MM.1S (cell line): ENCODE measurements around the gene AHCYL1.

Experiments used
- DNase-seq: peaks from one replicate; pipeline ENCODE4 v3.0.0-alpha.2; 2015
- H2AFZ ChIP-seq: fragments of 300-600 bp; sonication (generic); 2 replicates; pipeline ENCODE4 v1.6.0; 2016; ENCODE audit warnings: antibody characterized with exemption, low read length
- H3F3A ChIP-seq: fragments of 300-600 bp; sonication (generic); 2 replicates; pipeline ENCODE4 v1.6.1; 2016; ENCODE audit warnings: mild to moderate bottlenecking, antibody characterized with exemption, low read length, moderate library complexity, mixed read lengths; ENCODE audit not compliant: insufficient read depth
- H3K27ac ChIP-seq: fragments of 300-600 bp; sonication (generic); 2 replicates; pipeline ENCODE4 v1.5.1; 2016; ENCODE audit warnings: mild to moderate bottlenecking, low read length
- H3K27me3 ChIP-seq: fragments of 300-600 bp; sonication (generic); replicated peaks from 2 replicates; pipeline ENCODE4 v1.6.0; 2016; ENCODE audit warnings: low read length; ENCODE audit not compliant: insufficient read depth
- H3K36me3 ChIP-seq: fragments of 300-600 bp; sonication (generic); replicated peaks from 2 replicates; pipeline ENCODE4 v1.6.1; 2016; ENCODE audit warnings: mild to moderate bottlenecking, low read length, mixed read lengths; ENCODE audit not compliant: insufficient read depth
- H3K4me1 ChIP-seq: fragments of 300-600 bp; sonication (generic); 2 replicates; pipeline ENCODE4 v1.6.1; 2016; ENCODE audit warnings: low read length, mixed read lengths
- H3K4me2 ChIP-seq: fragments of 300-600 bp; sonication (generic); 2 replicates; pipeline ENCODE4 v1.6.0; 2016; ENCODE audit warnings: low read depth, low read length
- H3K4me3 ChIP-seq: fragments of 300-600 bp; sonication (generic); 2 replicates; pipeline ENCODE4 v1.5.1; 2016; ENCODE audit warnings: low read length, mixed read lengths
- H3K79me2 ChIP-seq: fragments of 300-600 bp; sonication (generic); 2 replicates; pipeline ENCODE4 v1.6.1; 2016; ENCODE audit warnings: mixed run types, low read length, mixed read lengths
- H3K9ac ChIP-seq: fragments of 300-600 bp; sonication (generic); 2 replicates; pipeline ENCODE4 v1.6.1; 2016; ENCODE audit warnings: low read length, mixed read lengths
- H3K9me2 ChIP-seq: fragments of 300-600 bp; sonication (generic); replicated peaks from 2 replicates; pipeline ENCODE4 v1.6.1; 2016; ENCODE audit warnings: mild to moderate bottlenecking, low read length, mixed read lengths; ENCODE audit not compliant: insufficient read depth
- H3K9me3 ChIP-seq: fragments of 300-600 bp; sonication (generic); replicated peaks from 2 replicates; pipeline ENCODE4 v1.6.1; 2016; ENCODE audit warnings: mild to moderate bottlenecking, low read length, mixed read lengths; ENCODE audit not compliant: insufficient read depth
- H4K20me1 ChIP-seq: fragments of 300-600 bp; sonication (generic); 2 replicates; pipeline ENCODE4 v1.6.1; 2016; ENCODE audit warnings: mild to moderate bottlenecking, low read length, moderate library complexity, mixed read lengths; ENCODE audit not compliant: insufficient read depth
- CTCF ChIP-seq: fragments of 300-600 bp; sonication (generic); IDR thresholded peaks from 2 replicates; pipeline ENCODE4 v1.5.1; 2016; ENCODE audit warnings: antibody characterized with exemption, low read length, mixed read lengths
- EZH2 ChIP-seq: fragments of 300-600 bp; sonication (generic); optimal IDR thresholded peaks from 2 replicates; pipeline ENCODE3; 2017; ENCODE audit warnings: low read depth, mild to moderate bottlenecking, antibody characterized with exemption, low read length, mixed read lengths
- EZH2phosphoT487 ChIP-seq: fragments of 300-600 bp; sonication (generic); IDR thresholded peaks from 2 replicates; pipeline ENCODE4 v1.6.1; 2018; ENCODE audit warnings: antibody characterized with exemption, low read length

The AHCYL1 gene

GRCh38 chr1:110049801-110050601, 65.4 kb downstream of the AHCYL1 start:
- no peak overlapping the region for H3K9ac ChIP-seq
- H4K20me1 ChIP-seq = no peaks in the 10 kb centered on the region
- H3K9me3 ChIP-seq = no peaks in the 10 kb centered on the region
- H3K4me3 ChIP-seq = no peak overlapping the region
- no peaks in the 10 kb centered on the region for H3F3A ChIP-seq
- H3K4me1 ChIP-seq = no peaks in the 10 kb centered on the region
- TF ChIP-seq CTCF (no peak), EZH2 (no peak), EZH2phosphoT487 (no peak)
- no peak for DNase-seq
- no peaks in the 10 kb centered on the region for H3K79me2 ChIP-seq
- H3K4me2 ChIP-seq = no peak overlapping the region
- no peaks in the 10 kb centered on the region for H3K9me2 ChIP-seq
- H2AFZ ChIP-seq = no peak overlapping the region
- H3K27ac ChIP-seq = no peak overlapping the region
- H3K36me3 ChIP-seq = no peaks in the 10 kb centered on the region
- no peaks in the 10 kb centered on the region for H3K27me3 ChIP-seq

DNA sequence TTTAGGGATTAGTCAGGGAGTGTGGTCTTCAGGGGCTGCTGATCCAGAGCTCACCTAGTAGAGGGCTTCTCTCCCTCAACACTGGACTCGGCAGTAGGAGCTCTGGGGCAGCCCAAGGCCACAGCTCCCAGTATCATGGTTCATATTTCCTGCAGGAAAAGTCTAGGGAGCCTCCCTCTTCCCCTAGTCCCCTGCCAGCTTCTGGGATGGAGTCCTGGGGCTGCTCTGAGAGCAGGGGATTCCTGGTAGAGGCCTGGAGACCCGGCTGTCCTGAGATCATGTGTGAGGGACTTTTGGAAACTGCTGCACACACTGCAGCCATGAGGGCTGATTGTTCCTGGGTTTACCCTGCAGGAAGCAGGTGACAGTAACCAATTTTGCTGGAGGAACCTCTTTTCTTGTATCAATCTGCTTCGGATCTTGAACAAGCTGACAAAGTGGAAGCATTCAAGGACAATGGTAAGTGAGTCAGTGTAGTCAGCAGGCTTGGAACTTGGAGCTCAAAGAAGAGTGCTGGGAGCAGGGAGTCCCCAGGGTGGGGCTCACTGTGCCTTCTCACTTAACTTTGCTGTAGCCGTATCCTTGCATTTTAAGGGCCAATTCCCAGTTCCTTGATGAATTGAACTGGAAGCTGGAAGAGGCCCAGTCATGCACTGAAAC, 66.2 kb downstream of the AHCYL1 start:
- no peaks in the 10 kb centered on the region for H3F3A ChIP-seq
- no peak overlapping the region for H2AFZ ChIP-seq
- no peaks in the 10 kb centered on the region for H3K36me3 ChIP-seq
- TF ChIP-seq CTCF = no peak
- no peak for TF ChIP-seq EZH2phosphoT487
- TF ChIP-seq EZH2 = no peak
- H3K27me3 ChIP-seq = no peaks in the 10 kb centered on the region
- H3K9me2 ChIP-seq = no peaks in the 10 kb centered on the region
- no peak overlapping the region for H3K27ac ChIP-seq
- DNase-seq = no peak
- H3K79me2 ChIP-seq = no peaks in the 10 kb centered on the region
- H3K4me1 ChIP-seq = no peaks in the 10 kb centered on the region
- no peak overlapping the region for H3K9ac ChIP-seq
- no peaks in the 10 kb centered on the region for H4K20me1 ChIP-seq
- H3K9me3 ChIP-seq = no peaks in the 10 kb centered on the region
- no peak overlapping the region for H3K4me2 ChIP-seq
- H3K4me3 ChIP-seq = no peak overlapping the region

DNA sequence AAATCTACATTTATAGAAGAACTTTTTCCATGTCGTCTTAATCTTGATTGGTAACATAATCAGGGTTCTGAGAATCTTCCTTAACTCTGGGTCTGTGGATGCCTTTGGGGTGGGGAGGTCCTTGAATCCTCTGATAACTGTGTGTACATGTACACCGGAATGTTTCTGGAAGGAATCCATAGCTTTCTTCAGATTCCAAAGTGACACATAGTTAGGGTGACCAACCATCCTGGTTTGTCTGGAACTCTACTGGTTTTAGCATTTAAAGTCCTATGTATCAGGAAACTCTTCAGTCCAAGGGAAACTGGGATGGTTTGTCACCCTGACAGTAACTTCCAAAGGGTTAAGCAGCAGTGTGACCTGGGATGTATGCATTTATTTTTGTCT, 66.7 kb downstream of the AHCYL1 start:
- Histone ChIP-seq H3K4me3 (no peak overlapping the region), H3K9ac (no peak overlapping the region), H3K27me3 (no peaks in the 10 kb centered on the region), H3K9me3 (no peaks in the 10 kb centered on the region), H3K79me2 (no peaks in the 10 kb centered on the region), H3F3A (no peaks in the 10 kb centered on the region), H3K4me1 (no peaks in the 10 kb centered on the region), H3K9me2 (no peaks in the 10 kb centered on the region), H4K20me1 (no peaks in the 10 kb centered on the region), H3K27ac (no peak overlapping the region), H2AFZ (no peak overlapping the region), H3K36me3 (no peaks in the 10 kb centered on the region), H3K4me2 (no peak overlapping the region)
- TF ChIP-seq EZH2phosphoT487 (no peak), EZH2 (no peak), CTCF (no peak)
- no peak for DNase-seq
